IPS-15b (cell line): Measurements from ENCODE around the gene BZW2.

Source experiments
- H3K27me3 ChIP-seq: one replicate; pipeline ENCODE4 v1.6.1; 2013; ENCODE audit warnings: low read length; ENCODE audit not compliant: control insufficient read depth, insufficient read depth
- H3K36me3 ChIP-seq: one replicate; pipeline ENCODE4 v1.6.1; 2013; ENCODE audit warnings: low read length; ENCODE audit not compliant: control insufficient read depth, insufficient read depth
- H3K4me1 ChIP-seq: one replicate; pipeline ENCODE4 v1.6.1; 2013; ENCODE audit warnings: mild to moderate bottlenecking, low read length; ENCODE audit not compliant: control insufficient read depth, insufficient read depth
- H3K4me3 ChIP-seq: one replicate; pipeline ENCODE4 v1.5.1; 2013; ENCODE audit warnings: low read depth, low read length
- H3K9ac ChIP-seq: one replicate; pipeline ENCODE4 v1.6.1; 2013; ENCODE audit warnings: low read depth, mild to moderate bottlenecking, low read length
- H3K9me3 ChIP-seq: one replicate; pipeline ENCODE4 v1.6.1; 2013; ENCODE audit warnings: mild to moderate bottlenecking, low read length; ENCODE audit not compliant: control insufficient read depth, insufficient read depth

The BZW2 gene

GRCh38 chr7:16626388-16626787 is 19.6 kb upstream of the BZW2 start:
- Histone ChIP-seq H3K4me3 (no peak overlapping the region), H3K9me3 (no peaks in the 10 kb centered on the region), H3K27me3 (no peaks in the 10 kb centered on the region), H3K9ac (no peak overlapping the region), H3K36me3 (no peaks in the 10 kb centered on the region), H3K4me1 (no peaks in the 10 kb centered on the region)

- Histone ChIP-seq H3K4me1 (no peaks in the 10 kb centered on the region), H3K27me3 (no peaks in the 10 kb centered on the region), H3K9me3 (no peaks in the 10 kb centered on the region), H3K9ac (no peak overlapping the region), H3K36me3 (no peaks in the 10 kb centered on the region), H3K4me3 (no peak overlapping the region)
These were observed 18.7 kb upstream of the BZW2 start for GRCh38 chr7:16627236-16627635.

GRCh38 chr7:16630654-16631053 is 15.3 kb upstream of the BZW2 start:
- no peak overlapping the region for H3K4me3 ChIP-seq
- H3K36me3 ChIP-seq: no peaks in the 10 kb centered on the region
- no peaks in the 10 kb centered on the region for H3K4me1 ChIP-seq
- no peaks in the 10 kb centered on the region for H3K9me3 ChIP-seq
- no peak overlapping the region for H3K9ac ChIP-seq
- no peaks in the 10 kb centered on the region for H3K27me3 ChIP-seq

GRCh38 chr7:16634271-16634738 is 11.7 kb upstream of the BZW2 start:
- Histone ChIP-seq H3K4me1 (peaks cover 4% of the 10 kb centered on the region), H3K27me3 (no peaks in the 10 kb centered on the region), H3K9me3 (no peaks in the 10 kb centered on the region), H3K36me3 (no peaks in the 10 kb centered on the region), H3K4me3 (no peak overlapping the region), H3K9ac (no peak overlapping the region)

GRCh38 chr7:16636555-16637101 is 9.4 kb upstream of the BZW2 start:
- no peaks in the 10 kb centered on the region for H3K27me3 ChIP-seq
- no peak overlapping the region for H3K9ac ChIP-seq
- H3K36me3 ChIP-seq: no peaks in the 10 kb centered on the region
- H3K4me1 ChIP-seq: peaks cover 4% of the 10 kb centered on the region
- H3K4me3 ChIP-seq: no peak overlapping the region
- H3K9me3 ChIP-seq: no peaks in the 10 kb centered on the region

- H3K4me3 ChIP-seq: no peak overlapping the region
- H3K9ac ChIP-seq: no peak overlapping the region
- H3K4me1 ChIP-seq: peaks cover 4% of the 10 kb centered on the region
- no peaks in the 10 kb centered on the region for H3K9me3 ChIP-seq
- no peaks in the 10 kb centered on the region for H3K36me3 ChIP-seq
- no peaks in the 10 kb centered on the region for H3K27me3 ChIP-seq
These were observed 8.6 kb upstream of the BZW2 start for GRCh38 chr7:16637379-16637778.

- no peaks in the 10 kb centered on the region for H3K27me3 ChIP-seq
- no peaks in the 10 kb centered on the region for H3K9me3 ChIP-seq
- no peaks in the 10 kb centered on the region for H3K36me3 ChIP-seq
- H3K9ac ChIP-seq: no peak overlapping the region
- H3K4me3 ChIP-seq: no peak overlapping the region
- peaks cover 4% of the 10 kb centered on the region for H3K4me1 ChIP-seq
These were observed 7.4 kb upstream of the BZW2 start for GRCh38 chr7:16638282-16639280.

- H3K9ac ChIP-seq: peak overlapping the region; percentile 61
- peaks cover 19% of the 10 kb centered on the region for H3K4me1 ChIP-seq
- no peaks in the 10 kb centered on the region for H3K9me3 ChIP-seq
- H3K27me3 ChIP-seq: peaks cover 7% of the 10 kb centered on the region
- peak overlapping the region; percentile 89 for H3K4me3 ChIP-seq
- H3K36me3 ChIP-seq: no peaks in the 10 kb centered on the region
These were observed 1.8 kb upstream of the BZW2 start for GRCh38 chr7:16644157-16644556.

- Histone ChIP-seq H3K9ac (peak overlapping the region; percentile 61), H3K36me3 (no peaks in the 10 kb centered on the region), H3K9me3 (no peaks in the 10 kb centered on the region), H3K4me3 (peak overlapping the region; percentile 89), H3K4me1 (peaks cover 19% of the 10 kb centered on the region), H3K27me3 (peaks cover 7% of the 10 kb centered on the region)
These were observed 1.1 kb upstream of the BZW2 start for GRCh38 chr7:16644636-16645592.

GRCh38 chr7:16646472-16647072 is 591 bp downstream of the BZW2 start:
- no peaks in the 10 kb centered on the region for H3K36me3 ChIP-seq
- no peaks in the 10 kb centered on the region for H3K9me3 ChIP-seq
- H3K4me3 ChIP-seq: peak overlapping the region; percentile 89
- H3K4me1 ChIP-seq: peaks cover 19% of the 10 kb centered on the region
- peak overlapping the region; percentile 97 for H3K9ac ChIP-seq
- H3K27me3 ChIP-seq: peaks cover 7% of the 10 kb centered on the region

- no peak overlapping the region for H3K9ac ChIP-seq
- H3K4me1 ChIP-seq: peaks cover 19% of the 10 kb centered on the region
- peak overlapping the region; percentile 89 for H3K4me3 ChIP-seq
- H3K36me3 ChIP-seq: no peaks in the 10 kb centered on the region
- H3K27me3 ChIP-seq: peaks cover 7% of the 10 kb centered on the region
- H3K9me3 ChIP-seq: no peaks in the 10 kb centered on the region
These were observed 1.5 kb downstream of the BZW2 start for GRCh38 chr7:16647435-16647960.
